PFSK-1 (cell line): ENCODE results near the gene C5.

Experiments used
- FOXP2 ChIP-seq: optimal IDR thresholded peaks from 2 replicates; pipeline ENCODE3; 2011; ENCODE audit warnings: borderline replicate concordance, control low read depth, inconsistent platforms; ENCODE audit not compliant: insufficient read depth; ENCODE audit errors: extremely low read length, extremely low read depth
- POLR2AphosphoS5 ChIP-seq: IDR thresholded peaks from 2 replicates; pipeline ENCODE4 v1.6.1; 2012; ENCODE audit warnings: low read depth, mild to moderate bottlenecking, control low read depth, low read length, moderate library complexity
- REST ChIP-seq, 2 experiments: IDR thresholded peaks; 2 replicates each; pipeline versions ENCODE4 v1.6.1 to v1.8.0; 2011 to 2012; ENCODE audit warnings: low read depth in 2 of 2, low read length in 2 of 2, control low read depth in 1 of 2, inconsistent platforms in 1 of 2, mild to moderate bottlenecking in 1 of 2, moderate library complexity in 1 of 2; ENCODE audit not compliant: insufficient read depth in 1 of 2
- SIN3A ChIP-seq: IDR thresholded peaks from 2 replicates; pipeline ENCODE4 v1.6.1; 2012; ENCODE audit warnings: mild to moderate bottlenecking, low read length, moderate library complexity, borderline replicate concordance; ENCODE audit not compliant: insufficient read depth
- TAF1 ChIP-seq: IDR thresholded peaks from 2 replicates; pipeline ENCODE4 v1.6.1; 2012; ENCODE audit warnings: low read length, control low read depth, borderline replicate concordance; ENCODE audit not compliant: insufficient read depth

The C5 gene

GRCh38 chr9:120937127-120937526 is 112.9 kb downstream of the C5 start:
- no peak for TF ChIP-seq REST (IDR thresholded peaks at IDR 0.05; ENCODE audit: insufficient read depth in 1 of 2, low read depth in 2 of 2, low read length in 2 of 2)
- TF ChIP-seq TAF1 = no peak
- no peak for TF ChIP-seq POLR2AphosphoS5
- TF ChIP-seq SIN3A = no peak
- no peak for TF ChIP-seq FOXP2

GRCh38 chr9:120936764-120937122 is 113.3 kb downstream of the C5 start:
- TF ChIP-seq POLR2AphosphoS5 (no peak), FOXP2 (no peak), SIN3A (no peak), TAF1 (no peak), REST (IDR thresholded peaks at IDR 0.05; ENCODE audit: insufficient read depth in 1 of 2, low read depth in 2 of 2, low read length in 2 of 2) (no peak)

GRCh38 chr9:120936011-120936763 is 113.9 kb downstream of the C5 start:
- no peak for TF ChIP-seq TAF1
- TF ChIP-seq POLR2AphosphoS5 = no peak
- TF ChIP-seq FOXP2 = no peak
- TF ChIP-seq SIN3A = no peak
- TF ChIP-seq REST (IDR thresholded peaks at IDR 0.05; ENCODE audit: insufficient read depth in 1 of 2, low read depth in 2 of 2, low read length in 2 of 2) = no peak

GRCh38 chr9:120935383-120935857 is 114.7 kb downstream of the C5 start:
- TF ChIP-seq POLR2AphosphoS5 (no peak; the same call in 1 of the 2 replicates), SIN3A (0 out of 2 replicates have a peak, but pooled peaks have one; percentile 27), REST (IDR thresholded peaks at IDR 0.05; ENCODE audit: insufficient read depth in 1 of 2, low read depth in 2 of 2, low read length in 2 of 2) (no peak), FOXP2 (peak; percentile 23), TAF1 (no peak)
